Uterus (tissue), 2 donors: ENCODE data around the gene ATF7.

Experiments used
- POLR2A ChIP-seq, 2 donors: fragments of 450-650 bp; IDR thresholded peaks; one replicate each; pipeline ENCODE4 v1.6.1; 2016; ENCODE audit warnings: antibody characterized with exemption in 2 of 2, mild to moderate bottlenecking in 1 of 2, moderate library complexity in 1 of 2
- TF ChIP-seq, protein P1 (sequence below), 4 experiments: fragments of 200-600 bp in 2 of 4; fragments of 450-650 bp in 2 of 4; sonication (generic) in 2 of 4; IDR thresholded peaks; one replicate each; pipeline ENCODE4 v1.5.1; 2016 to 2019; ENCODE audit warnings: antibody characterized with exemption in 4 of 4, mild to moderate bottlenecking in 2 of 4, moderate library complexity in 1 of 4

GRCh38 chr12:53579545-53579955 is 46.6 kb downstream of the ATF7 start:
- TF ChIP-seq, protein P1, sequence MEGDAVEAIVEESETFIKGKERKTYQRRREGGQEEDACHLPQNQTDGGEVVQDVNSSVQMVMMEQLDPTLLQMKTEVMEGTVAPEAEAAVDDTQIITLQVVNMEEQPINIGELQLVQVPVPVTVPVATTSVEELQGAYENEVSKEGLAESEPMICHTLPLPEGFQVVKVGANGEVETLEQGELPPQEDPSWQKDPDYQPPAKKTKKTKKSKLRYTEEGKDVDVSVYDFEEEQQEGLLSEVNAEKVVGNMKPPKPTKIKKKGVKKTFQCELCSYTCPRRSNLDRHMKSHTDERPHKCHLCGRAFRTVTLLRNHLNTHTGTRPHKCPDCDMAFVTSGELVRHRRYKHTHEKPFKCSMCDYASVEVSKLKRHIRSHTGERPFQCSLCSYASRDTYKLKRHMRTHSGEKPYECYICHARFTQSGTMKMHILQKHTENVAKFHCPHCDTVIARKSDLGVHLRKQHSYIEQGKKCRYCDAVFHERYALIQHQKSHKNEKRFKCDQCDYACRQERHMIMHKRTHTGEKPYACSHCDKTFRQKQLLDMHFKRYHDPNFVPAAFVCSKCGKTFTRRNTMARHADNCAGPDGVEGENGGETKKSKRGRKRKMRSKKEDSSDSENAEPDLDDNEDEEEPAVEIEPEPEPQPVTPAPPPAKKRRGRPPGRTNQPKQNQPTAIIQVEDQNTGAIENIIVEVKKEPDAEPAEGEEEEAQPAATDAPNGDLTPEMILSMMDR (IDR thresholded peaks at IDR 0.05) = no peak
- TF ChIP-seq POLR2A (IDR thresholded peaks at IDR 0.05) = no peak
